ENCODE measurements around the gene CLCN6. TPM values are rescaled to one million over a fixed set of nuclear protein-coding genes. Genes with fewer than 3 reads are reported as not detected.

CLCN6 gene
- total and polyA plus RNA-seq, 2 donors from 2014 or later: 7.1 to 26.0 TPM

DNA sequence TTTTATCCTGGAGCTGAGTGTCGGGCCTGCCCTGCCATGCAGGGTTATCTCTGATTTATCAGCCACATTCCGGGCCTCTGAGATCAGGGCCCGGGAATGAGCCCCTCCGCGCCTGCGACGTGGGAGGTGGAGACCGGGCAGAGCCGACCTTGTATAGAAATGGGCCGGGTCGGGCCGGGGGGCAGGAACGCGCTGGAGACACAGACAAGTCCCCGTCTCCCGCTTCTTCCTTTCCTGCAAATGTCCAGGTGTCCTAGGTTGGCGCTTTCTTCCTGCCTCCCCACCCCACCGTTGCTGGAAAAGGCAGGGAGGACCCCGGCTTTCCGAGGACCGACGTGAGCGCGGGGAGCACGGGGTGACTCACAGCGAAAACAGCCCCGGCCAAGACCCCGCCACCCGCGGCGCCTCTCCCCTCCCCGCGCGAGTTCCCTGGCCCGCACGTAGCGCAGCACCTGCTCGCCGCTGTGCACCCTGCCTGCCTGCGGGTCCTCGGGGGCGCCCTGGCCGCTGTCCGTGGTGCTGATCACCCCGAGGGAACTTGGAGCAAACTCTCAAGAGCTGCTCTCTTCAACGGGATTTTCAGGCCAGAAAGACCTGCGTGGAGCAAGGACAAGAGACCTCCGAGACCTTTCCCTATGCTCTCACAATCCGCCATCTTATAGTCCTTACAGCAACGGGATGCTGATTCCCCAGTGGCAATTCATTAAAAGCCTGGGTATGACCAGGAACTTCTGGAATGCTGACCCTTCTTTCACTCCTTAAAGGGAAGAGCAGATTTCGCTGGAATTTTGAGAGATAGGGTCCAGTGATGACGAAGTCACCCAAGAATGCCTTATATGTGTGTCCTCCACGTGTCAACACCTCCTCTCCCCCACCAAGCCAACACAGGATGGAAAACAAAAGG is 53.2 kb downstream of the CLCN6 start:
- Histone ChIP-seq H3K27me3 (ENCODE audit: control insufficient read depth, insufficient read depth, low read length) (peaks cover 4% of the 10 kb centered on the region), H3K4me3 (ENCODE audit: low read length in 3 of 3) (no peak overlapping the region), H3K9ac (ENCODE audit: low read length in 3 of 3) (no peak overlapping the region), H3K27ac (ENCODE audit: low read depth in 2 of 2, low read length in 2 of 2) (no peak overlapping the region), H3K9me3 (ENCODE audit: control insufficient read depth in 2 of 3, insufficient read depth in 1 of 3, low read length in 3 of 3) (no peaks in the 10 kb centered on the region), H3K36me3 (ENCODE audit: control insufficient read depth in 2 of 3, insufficient read depth in 3 of 3, low read length in 3 of 3) (no peaks in the 10 kb centered on the region), H3K4me1 (ENCODE audit: control insufficient read depth in 2 of 3, insufficient read depth in 2 of 3, low read depth in 1 of 3, low read length in 3 of 3) (no peaks in the 10 kb centered on the region)
- DNase-seq: peak; percentile 52 to 92 (median 89)
- TF ChIP-seq, protein P1, sequence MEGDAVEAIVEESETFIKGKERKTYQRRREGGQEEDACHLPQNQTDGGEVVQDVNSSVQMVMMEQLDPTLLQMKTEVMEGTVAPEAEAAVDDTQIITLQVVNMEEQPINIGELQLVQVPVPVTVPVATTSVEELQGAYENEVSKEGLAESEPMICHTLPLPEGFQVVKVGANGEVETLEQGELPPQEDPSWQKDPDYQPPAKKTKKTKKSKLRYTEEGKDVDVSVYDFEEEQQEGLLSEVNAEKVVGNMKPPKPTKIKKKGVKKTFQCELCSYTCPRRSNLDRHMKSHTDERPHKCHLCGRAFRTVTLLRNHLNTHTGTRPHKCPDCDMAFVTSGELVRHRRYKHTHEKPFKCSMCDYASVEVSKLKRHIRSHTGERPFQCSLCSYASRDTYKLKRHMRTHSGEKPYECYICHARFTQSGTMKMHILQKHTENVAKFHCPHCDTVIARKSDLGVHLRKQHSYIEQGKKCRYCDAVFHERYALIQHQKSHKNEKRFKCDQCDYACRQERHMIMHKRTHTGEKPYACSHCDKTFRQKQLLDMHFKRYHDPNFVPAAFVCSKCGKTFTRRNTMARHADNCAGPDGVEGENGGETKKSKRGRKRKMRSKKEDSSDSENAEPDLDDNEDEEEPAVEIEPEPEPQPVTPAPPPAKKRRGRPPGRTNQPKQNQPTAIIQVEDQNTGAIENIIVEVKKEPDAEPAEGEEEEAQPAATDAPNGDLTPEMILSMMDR (IDR thresholded peaks at IDR 0.05; ENCODE audit: borderline replicate concordance, extremely low read depth, insufficient read depth): no peak
- intact Hi-C loops (cut with DNase I): no loop called here
- no peak for FAIRE-seq

DNA sequence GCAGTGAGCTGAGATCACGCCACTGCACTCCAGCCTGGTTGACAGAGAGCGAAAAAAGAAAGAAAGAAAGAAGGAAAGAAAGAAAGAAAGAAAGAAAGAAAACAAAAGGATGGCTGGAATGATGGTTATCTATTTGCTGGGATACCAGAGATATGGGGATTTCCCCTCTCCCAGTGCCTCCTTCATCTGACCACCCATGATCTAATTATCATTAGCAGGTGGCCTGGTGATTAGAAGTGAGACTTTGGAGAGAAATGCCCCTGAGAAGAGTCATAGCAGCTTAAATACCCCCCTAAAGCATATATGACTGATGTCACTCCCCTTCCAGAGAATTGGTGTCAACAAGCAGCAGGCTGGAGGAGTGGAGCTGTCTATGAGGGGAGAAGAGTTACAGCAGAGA is 54.1 kb downstream of the CLCN6 start:
- Histone ChIP-seq H3K9ac (ENCODE audit: low read length in 3 of 3) (no peak overlapping the region), H3K27me3 (ENCODE audit: control insufficient read depth, insufficient read depth, low read length) (peaks cover 4% of the 10 kb centered on the region)
- no peak for FAIRE-seq

DNA sequence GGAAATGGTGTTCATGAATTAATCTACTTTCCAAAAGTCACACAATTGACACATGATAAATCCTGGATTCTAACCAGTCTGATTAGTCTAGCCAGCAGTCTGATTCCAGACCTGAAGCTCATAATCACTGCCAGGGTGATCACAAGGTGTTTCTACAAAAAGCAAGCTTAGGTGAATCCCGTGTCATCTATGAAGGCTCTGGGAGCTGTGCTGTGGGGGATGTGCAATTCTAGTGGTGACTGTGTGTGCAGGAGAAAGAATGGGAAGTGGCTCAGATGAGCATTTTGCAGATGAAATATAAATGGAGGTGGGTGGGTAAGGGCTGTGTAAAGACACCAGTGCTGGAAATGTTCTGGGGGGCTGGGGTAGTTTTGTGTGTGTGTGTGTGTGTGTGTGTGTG is 54.6 kb downstream of the CLCN6 start:
- TF ChIP-seq, protein P1 (IDR thresholded peaks at IDR 0.05; ENCODE audit: borderline replicate concordance, extremely low read depth, insufficient read depth): no peak
- no peak overlapping the region for H3K9ac ChIP-seq (ENCODE audit: low read length in 3 of 3)
- H3K4me1 ChIP-seq (ENCODE audit: control insufficient read depth in 2 of 3, insufficient read depth in 2 of 3, low read depth in 1 of 3, low read length in 3 of 3): no peaks in the 10 kb centered on the region
- H3K9me3 ChIP-seq (ENCODE audit: control insufficient read depth in 2 of 3, insufficient read depth in 1 of 3, low read length in 3 of 3): no peaks in the 10 kb centered on the region
- H3K4me3 ChIP-seq (ENCODE audit: low read length in 3 of 3): no peak overlapping the region
- intact Hi-C loops (cut with DNase I): no loop called here
- H3K27me3 ChIP-seq (ENCODE audit: control insufficient read depth, insufficient read depth, low read length): peaks cover 4% of the 10 kb centered on the region
- no peak for DNase-seq
- FAIRE-seq: no peak
- no peak overlapping the region for H3K27ac ChIP-seq (ENCODE audit: low read depth in 2 of 2, low read length in 2 of 2)
- H3K36me3 ChIP-seq (ENCODE audit: control insufficient read depth in 2 of 3, insufficient read depth in 3 of 3, low read length in 3 of 3): no peaks in the 10 kb centered on the region

More for the DNA sequence above, 54.1 kb downstream of the CLCN6 start:
- TF ChIP-seq, protein P1 (IDR thresholded peaks at IDR 0.05; ENCODE audit: borderline replicate concordance, extremely low read depth, insufficient read depth): no peak
- no peak for DNase-seq
- no peaks in the 10 kb centered on the region for H3K36me3 ChIP-seq (ENCODE audit: control insufficient read depth in 2 of 3, insufficient read depth in 3 of 3, low read length in 3 of 3)
- H3K27ac ChIP-seq (ENCODE audit: low read depth in 2 of 2, low read length in 2 of 2): no peak overlapping the region
- no peaks in the 10 kb centered on the region for H3K4me1 ChIP-seq (ENCODE audit: control insufficient read depth in 2 of 3, insufficient read depth in 2 of 3, low read depth in 1 of 3, low read length in 3 of 3)
- H3K9me3 ChIP-seq (ENCODE audit: control insufficient read depth in 2 of 3, insufficient read depth in 1 of 3, low read length in 3 of 3): no peaks in the 10 kb centered on the region
- H3K4me3 ChIP-seq (ENCODE audit: low read length in 3 of 3): no peak overlapping the region
- intact Hi-C loops (cut with DNase I): no loop called here
